Middle frontal gyrus (tissue), 1 donor: ENCODE results near the gene FOXA1.

Source experiments
- DNase-seq: peaks from one replicate; pipeline ENCODE4 v3.0.0-alpha.2; 2015; ENCODE audit warnings: low spot score; ENCODE audit errors: extremely low spot score

Gene FOXA1

GRCh38 chr14:37589715-37590427, 5.2 kb downstream of the FOXA1 start:
- no peak for DNase-seq

DNA sequence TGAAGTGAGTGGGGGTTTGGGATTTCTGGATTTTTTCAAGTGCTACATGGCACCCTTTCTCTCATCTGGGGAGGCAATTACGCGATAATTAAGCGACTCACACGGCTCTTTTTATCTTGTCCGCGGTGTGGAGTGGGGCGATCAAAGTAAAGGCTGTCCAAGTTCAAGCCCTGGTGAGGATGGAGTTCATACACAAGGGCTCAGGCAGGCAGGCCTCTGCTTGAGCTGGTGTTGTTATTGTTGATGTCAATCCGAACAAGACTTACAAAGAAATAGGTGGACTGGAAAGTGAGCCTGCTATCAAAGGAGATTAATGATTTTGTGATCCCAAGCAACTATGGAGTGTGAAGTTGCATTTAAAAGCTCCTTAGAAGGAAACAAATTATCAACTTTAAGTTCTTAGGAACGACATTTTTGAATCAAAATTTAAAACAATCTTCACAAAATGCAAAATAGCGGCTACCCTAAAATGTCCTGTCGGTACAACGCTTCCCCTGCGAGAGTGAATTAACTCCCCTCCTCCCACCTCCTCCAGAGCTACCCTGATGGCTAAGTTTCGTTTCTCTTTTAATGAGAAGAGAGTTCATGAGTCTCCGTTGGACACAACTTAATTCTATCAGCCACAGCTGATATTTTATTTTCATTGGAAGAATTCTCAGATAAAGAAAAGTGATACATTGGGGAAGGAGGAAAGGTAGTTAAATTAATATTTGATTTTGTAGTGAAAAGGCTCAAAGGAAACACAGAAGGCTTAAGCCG, 5.9 kb downstream of the FOXA1 start:
- no peak for DNase-seq

DNA sequence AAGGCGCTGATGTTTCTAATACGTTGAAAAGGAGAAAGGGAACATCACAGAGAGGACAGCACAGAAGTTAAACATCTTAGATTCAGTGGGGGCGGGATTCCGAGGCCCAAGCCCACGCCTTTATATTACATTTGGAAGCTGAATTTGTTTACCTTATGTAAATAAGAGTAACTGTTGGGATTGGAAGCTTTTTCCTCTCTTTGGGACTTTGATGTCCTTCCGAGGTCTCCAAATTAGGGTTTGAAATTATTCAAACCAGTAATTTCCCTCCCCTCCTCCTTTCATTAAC, 6.4 kb downstream of the FOXA1 start:
- no peak for DNase-seq

DNA sequence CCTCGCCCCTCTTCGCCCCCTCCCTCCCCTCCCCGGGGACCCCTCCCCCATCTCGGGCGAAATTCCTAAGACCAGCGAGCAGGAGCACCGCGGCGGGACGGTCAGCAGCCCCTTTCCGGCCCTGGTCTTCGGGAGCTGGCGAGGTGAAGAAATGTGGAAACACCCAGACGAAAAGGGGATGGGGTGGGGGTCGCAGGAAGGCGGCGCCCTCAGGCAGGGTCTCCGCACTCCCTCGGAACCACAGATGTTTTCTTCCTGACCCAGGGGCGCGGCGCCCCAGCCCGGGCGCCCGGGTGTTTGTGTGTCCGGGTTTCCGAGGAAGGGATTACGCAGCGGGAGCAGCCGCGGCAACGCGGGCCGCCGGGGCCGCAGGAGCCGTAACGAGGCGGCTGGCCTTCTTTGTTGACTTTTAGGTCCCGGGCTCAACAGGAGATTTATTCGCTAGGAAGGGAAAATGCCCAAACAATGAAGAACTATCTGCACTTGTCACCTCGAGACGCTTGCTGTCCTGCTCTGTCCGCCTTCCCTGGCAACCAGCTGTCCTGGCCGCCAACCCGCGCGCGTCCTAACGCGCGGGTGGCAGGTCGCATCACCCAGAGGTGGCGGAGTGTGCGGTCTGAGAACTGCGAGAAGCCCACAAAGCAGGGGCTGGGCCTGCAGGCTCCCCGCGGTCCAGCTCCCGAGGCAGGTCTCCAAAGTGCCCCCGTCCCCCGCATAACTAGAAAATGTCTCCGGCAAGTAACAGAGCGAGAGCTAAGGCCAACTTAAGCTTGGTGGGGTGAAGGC, 7.0 kb downstream of the FOXA1 start:
- DNase-seq: no peak

GRCh38 chr14:37587131-37587803, 7.8 kb downstream of the FOXA1 start:
- DNase-seq: no peak

DNA sequence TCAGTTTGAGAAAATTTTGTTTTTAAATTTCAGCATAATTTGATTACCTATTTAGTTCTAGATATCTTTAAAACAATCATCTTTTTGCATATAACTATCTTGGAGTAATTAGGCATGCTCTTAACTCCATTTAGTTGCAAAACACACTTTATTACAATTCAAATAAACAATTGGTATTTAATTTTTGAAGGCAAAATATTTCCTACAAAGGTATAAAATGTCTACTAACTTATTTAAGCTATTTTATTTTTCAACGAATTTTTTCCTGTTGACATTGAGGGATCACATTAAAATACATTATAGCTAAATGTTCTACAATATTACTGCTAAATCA, 8.3 kb downstream of the FOXA1 start:
- no peak for DNase-seq

- no peak for DNase-seq
Observed at GRCh38 chr14:37585971-37586796, 8.9 kb downstream of the FOXA1 start.

DNA sequence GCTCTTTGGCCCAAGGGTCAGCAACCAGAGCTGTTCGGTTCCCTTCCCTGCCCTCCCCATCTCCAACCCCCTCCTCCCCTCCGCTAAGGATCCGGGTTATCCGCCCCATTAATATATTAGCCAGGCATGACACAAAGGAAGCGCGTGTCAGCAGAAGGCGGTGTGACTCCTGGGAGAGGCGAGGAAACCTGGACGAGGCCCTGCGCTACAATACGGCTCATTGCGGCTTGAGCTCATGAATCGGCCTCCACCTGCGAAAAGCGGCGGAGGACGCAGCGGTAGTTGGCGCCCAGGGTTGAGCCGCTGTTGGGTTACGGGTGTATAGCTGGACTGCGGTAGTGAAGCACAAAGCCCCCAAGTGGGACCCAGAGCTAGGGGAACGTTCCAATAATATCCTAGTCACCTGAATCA, 9.9 kb downstream of the FOXA1 start:
- DNase-seq: no peak

GRCh38 chr14:37584211-37585100, 10.6 kb downstream of the FOXA1 start:
- no peak for DNase-seq

GRCh38 chr14:37583358-37584210, 11.5 kb downstream of the FOXA1 start:
- DNase-seq: no peak

DNA sequence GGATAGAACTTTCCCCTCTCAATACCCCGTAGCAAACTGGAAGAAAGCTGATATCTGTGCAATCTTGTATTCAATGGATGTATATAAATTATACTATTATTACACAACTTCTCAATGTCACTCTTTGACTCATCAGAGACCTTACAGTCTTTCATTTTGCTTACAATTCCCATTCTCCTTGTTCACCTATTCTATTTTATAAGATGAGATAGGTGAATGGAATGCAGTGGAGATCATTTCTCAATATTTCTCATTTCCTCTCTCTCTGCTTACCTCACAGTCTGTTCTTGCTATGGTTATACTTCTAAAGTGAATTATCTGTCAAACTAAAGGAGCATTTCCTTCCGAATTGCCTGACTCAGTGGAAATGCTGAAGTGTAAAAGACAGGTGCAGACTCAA, 14.9 kb downstream of the FOXA1 start:
- DNase-seq: no peak

- no peak for DNase-seq
Observed at GRCh38 chr14:37579274-37579673, 15.8 kb downstream of the FOXA1 start.

DNA sequence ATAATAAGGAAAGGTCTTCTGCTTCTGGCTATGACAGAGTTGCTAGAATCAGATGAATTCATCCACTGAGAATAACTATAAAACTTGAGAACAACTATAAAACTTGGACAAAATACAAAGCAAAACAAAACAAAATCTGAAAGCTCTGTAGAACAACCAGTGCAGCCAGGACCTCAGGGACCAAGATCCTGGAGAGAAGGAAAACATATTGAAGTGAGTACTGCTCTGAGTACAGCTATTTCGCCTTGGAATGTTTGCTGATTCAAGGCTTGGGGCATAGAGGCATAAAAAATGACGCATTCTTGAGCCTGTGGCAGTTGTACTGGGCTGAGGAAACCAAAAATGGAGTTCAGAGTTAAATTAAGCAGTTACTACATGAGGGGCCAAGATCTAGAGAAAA, 21.7 kb downstream of the FOXA1 start:
- no peak for DNase-seq

DNA sequence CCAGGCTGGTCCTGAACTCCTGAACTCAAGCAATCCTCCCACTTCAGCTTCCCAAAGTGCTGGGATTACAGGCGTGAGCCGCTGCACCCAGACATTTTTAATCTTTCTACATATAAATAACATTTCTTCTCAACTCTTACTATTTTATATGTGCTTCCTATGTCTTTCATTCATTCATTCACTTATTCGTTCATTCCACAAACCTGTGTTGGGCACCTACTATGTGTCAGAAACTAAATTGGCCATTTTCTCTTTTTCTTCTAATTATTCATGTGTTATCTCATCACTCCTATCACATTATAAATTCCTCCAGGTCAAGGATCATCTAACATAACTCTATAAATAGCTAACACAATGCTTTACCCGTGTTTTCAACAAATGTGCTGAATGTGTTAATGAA, 23.7 kb downstream of the FOXA1 start:
- no peak for DNase-seq

DNA sequence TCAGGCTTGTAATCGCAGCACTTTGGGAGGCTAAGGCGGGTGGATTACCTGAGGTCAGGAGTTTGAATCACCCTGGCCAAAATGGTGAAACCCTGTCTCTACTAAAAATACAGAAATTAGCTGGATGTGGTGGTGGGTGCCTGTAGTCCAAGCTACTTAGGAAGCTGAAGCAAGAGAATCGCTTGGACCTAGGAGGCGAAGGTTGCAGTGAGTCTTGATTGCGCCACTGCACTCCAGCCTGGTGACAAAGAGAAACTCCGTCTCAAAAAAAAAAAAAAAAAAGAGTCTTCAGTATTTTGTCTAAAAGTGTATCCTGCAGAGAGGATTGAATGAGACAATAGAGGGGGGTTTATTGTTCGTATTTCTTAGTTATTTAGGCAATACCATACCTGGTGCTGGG, 25.3 kb downstream of the FOXA1 start:
- no peak for DNase-seq

DNA sequence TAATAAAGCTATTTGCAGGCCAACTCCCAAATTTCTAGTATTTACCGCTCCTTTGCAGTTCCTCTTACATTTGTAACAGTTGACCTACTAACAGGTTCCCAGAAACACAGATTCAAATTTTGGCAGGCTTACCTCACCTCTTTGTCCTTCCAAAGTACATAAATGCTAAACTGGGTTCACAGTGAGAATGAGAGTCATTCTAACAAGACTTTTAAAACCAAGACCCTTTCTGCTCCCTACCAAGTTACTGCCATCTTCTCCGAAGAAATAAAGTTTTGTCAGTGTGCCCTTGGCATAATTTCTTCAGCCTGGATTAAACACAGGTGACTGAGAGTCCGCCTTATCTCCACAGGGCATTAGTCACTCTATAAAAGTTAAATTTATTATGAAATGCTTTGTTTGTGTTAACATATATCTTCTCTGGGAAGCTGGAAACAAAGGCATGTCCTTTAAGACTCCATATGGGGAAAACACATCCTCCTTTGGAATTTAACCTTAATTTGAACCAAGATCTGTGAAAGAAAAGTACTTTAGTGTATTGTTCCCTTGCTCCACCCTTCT, 28.2 kb downstream of the FOXA1 start:
- DNase-seq: no peak

DNA sequence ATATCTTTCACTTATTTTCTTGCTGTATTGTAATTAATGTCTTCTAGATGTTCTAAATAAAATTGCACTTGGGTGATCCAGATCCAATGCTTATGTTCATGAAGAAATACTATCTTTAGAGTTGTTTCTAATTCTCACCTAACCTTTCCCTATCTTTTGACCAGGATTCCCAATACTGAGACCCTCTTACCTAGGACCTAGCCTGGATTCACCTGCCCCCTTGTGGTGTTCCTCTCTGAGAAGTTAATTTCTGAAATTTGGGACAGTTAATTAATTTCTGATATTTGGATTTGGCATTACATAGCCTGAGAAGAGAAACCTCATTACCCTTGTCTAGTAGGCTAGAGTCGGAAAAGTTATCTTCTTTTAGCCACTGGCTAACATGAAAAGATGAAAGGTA, 29.5 kb downstream of the FOXA1 start:
- no peak for DNase-seq

GRCh38 chr14:37563189-37563588, 31.9 kb downstream of the FOXA1 start:
- DNase-seq: no peak

- no peak for DNase-seq
Observed at GRCh38 chr14:37559386-37559785, 35.7 kb downstream of the FOXA1 start.
